OCI-LY7 (cell line): ENCODE results near the gene RUVBL2.

Experiments used
- CTCF ChIP-seq: fragments of 200-600 bp; sonication (generic); conservative IDR thresholded peaks from 2 replicates; pipeline ENCODE4 v1.5.1; 2014; ENCODE audit warnings: mild to moderate bottlenecking, antibody characterized with exemption, low read length, moderate library complexity, mixed read lengths
- EZH2phosphoT487 ChIP-seq: fragments of 200-600 bp; sonication (generic); IDR thresholded peaks from 2 replicates; pipeline ENCODE4 v1.6.1; 2018; ENCODE audit warnings: low read depth, borderline replicate concordance, mild to moderate bottlenecking, mixed run types, antibody characterized with exemption, low read length, moderate library complexity, mixed read lengths

GRCh38 chr19:48968813-48969218 lies 24.9 kb upstream of the RUVBL2 start:
- TF ChIP-seq CTCF (no peak), EZH2phosphoT487 (no peak)
